Mononuclear cell (primary cell): ENCODE results near the gene TEX26. TPM values are rescaled to one million over a fixed set of nuclear protein-coding genes. Genes with fewer than 3 reads are reported as not detected.

Experiments
- H3K27me3 ChIP-seq: 2 replicates; pipeline ENCODE4 v1.6.0; 2011; ENCODE audit warnings: low read length, control low read depth; ENCODE audit not compliant: insufficient read depth
- H3K4me1 ChIP-seq: 2 replicates; pipeline ENCODE4 v1.5.1; 2011; ENCODE audit warnings: mild to moderate bottlenecking, low read length, control low read depth; ENCODE audit not compliant: insufficient read depth
- H3K4me3 ChIP-seq: 2 replicates; pipeline ENCODE4 v1.5.1; 2011; ENCODE audit warnings: mild to moderate bottlenecking, low read length, moderate library complexity
- H3K9me3 ChIP-seq: 2 replicates; pipeline ENCODE4 v1.5.1; 2011; ENCODE audit warnings: low read depth, mild to moderate bottlenecking, control low read depth, low read length
- total RNA-seq: library from RNA; depleted of rRNA; stranded (reverse); fragments of >200 nt; gene quantifications from one replicate; pipeline ENCODE4 v1.2.3, GENCODE V29; 2012

TEX26 gene
- total RNA-seq, 1 donor, result not detected

- Histone ChIP-seq H3K4me1 (no peaks in the 10 kb centered on the region), H3K4me3 (no peak overlapping the region), H3K9me3 (no peaks in the 10 kb centered on the region), H3K27me3 (peaks cover 8% of the 10 kb centered on the region)
Observed at GRCh38 chr13:30933354-30933670, 856 bp downstream of the TEX26 start.

DNA sequence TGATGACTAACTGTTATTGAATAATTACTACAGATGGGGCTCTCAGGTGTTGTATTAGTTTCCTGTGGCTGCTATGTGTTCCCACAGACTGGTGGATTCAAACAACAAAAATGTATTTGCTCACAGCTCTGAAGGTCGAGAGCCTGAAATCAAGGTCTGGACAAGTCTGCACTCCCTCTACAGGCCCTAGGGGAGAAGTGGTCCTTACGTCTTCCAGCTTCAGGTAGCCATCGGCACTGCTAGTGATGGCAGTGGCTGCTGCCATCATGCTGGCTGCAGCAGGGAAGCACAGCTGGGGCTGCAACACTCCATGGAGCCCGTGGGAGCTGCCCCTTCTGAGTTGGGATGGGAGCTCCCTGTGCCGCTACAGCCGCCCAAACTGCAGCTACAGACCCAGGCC lies 1.9 kb downstream of the TEX26 start:
- no peaks in the 10 kb centered on the region for H3K9me3 ChIP-seq
- H3K27me3 ChIP-seq, result peaks cover 8% of the 10 kb centered on the region
- no peaks in the 10 kb centered on the region for H3K4me1 ChIP-seq
- H3K4me3 ChIP-seq, result no peak overlapping the region

GRCh38 chr13:30934803-30935202 lies 2.3 kb downstream of the TEX26 start:
- H3K9me3 ChIP-seq, result no peaks in the 10 kb centered on the region
- H3K4me1 ChIP-seq, result no peaks in the 10 kb centered on the region
- H3K4me3 ChIP-seq, result no peak overlapping the region
- peaks cover 8% of the 10 kb centered on the region for H3K27me3 ChIP-seq

DNA sequence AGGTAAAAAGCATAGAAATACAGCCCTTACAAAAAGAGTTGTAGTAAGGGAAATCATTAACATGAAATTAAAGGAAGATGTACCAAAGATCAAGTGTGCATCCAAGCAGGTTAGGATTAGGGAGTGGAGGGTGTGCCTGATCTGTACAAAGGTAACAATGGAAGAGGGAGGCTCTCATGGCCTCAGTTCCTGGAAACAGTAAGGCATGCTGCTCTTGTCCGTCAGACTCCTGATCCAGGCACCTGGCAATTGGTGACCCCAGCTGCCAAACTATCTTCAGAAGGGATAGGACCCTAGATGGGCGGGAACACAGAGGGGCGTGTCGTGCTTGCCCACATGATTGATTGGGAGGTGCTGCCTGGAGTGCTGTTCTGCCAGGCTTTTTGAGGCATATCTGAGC lies 4.5 kb downstream of the TEX26 start:
- Histone ChIP-seq H3K9me3 (no peaks in the 10 kb centered on the region), H3K4me1 (no peaks in the 10 kb centered on the region), H3K4me3 (no peak overlapping the region), H3K27me3 (peaks cover 2% of the 10 kb centered on the region)

DNA sequence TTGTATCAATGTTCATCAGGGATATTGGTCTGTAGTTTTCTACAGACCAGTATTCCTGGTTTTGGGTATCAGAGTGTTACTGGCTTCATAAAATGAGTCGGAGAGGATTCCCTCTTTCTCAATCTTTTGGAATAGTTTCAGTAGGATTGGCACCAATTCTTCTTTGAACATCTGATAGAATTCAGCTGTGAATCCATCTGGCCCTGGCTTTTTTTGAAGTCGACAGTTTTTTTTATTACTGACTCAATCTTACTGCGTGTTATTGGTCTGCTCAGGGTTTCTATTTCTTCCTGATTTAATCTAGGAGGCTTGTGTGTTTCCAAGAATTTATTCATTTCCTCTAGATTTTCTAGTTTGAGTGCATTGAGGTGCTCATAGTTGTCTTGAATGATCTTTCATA lies 11.4 kb downstream of the TEX26 start:
- peaks cover 11% of the 10 kb centered on the region for H3K27me3 ChIP-seq
- H3K4me3 ChIP-seq, result no peak overlapping the region
- no peaks in the 10 kb centered on the region for H3K4me1 ChIP-seq
- H3K9me3 ChIP-seq, result peaks cover 10% of the 10 kb centered on the region

GRCh38 chr13:30957258-30957943 lies 24.9 kb downstream of the TEX26 start:
- Histone ChIP-seq H3K27me3 (peaks cover 13% of the 10 kb centered on the region), H3K4me3 (no peak overlapping the region), H3K9me3 (no peaks in the 10 kb centered on the region), H3K4me1 (no peaks in the 10 kb centered on the region)

DNA sequence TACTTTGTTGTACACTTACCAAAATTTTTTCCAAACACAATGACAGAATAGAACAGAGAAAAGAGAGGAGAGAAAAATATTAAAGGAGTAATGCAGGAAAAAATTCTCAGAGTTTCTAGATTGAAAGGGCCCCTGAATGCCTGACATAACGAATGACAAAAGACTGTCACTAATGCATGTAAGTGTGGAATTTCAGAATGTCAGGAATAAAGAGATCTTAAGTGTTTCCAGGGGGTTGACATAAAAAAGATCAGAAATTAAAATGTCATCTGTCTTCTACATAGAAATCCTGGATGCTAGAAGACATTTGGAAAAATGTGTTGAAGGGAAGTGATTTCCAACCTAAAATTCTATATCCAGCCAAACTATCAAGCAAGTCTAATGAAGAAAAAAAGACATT lies 27.2 kb downstream of the TEX26 start:
- Histone ChIP-seq H3K4me1 (no peaks in the 10 kb centered on the region), H3K27me3 (peaks cover 5% of the 10 kb centered on the region), H3K9me3 (no peaks in the 10 kb centered on the region), H3K4me3 (no peak overlapping the region)

DNA sequence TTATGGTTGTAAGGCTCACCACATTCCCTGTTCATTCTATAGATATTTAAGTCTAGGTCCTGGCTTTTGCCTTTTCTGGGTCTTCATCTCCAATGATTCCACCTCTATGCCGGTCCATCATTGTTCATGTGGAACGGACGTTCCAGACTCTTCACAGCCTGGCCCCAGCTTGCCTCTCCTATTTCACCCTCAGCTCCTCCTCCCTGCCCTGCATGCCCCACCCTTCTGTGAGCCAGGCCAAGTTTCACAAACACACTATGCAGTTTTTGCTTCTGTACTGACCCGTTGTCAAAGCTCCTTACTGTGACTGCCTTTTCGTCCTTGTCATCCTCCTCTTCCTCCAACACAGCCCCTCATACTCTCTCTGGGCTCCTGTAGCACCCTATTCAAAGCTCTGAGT lies 31.3 kb downstream of the TEX26 start:
- Histone ChIP-seq H3K9me3 (no peaks in the 10 kb centered on the region), H3K27me3 (peaks cover 11% of the 10 kb centered on the region), H3K4me3 (no peak overlapping the region), H3K4me1 (no peaks in the 10 kb centered on the region)

DNA sequence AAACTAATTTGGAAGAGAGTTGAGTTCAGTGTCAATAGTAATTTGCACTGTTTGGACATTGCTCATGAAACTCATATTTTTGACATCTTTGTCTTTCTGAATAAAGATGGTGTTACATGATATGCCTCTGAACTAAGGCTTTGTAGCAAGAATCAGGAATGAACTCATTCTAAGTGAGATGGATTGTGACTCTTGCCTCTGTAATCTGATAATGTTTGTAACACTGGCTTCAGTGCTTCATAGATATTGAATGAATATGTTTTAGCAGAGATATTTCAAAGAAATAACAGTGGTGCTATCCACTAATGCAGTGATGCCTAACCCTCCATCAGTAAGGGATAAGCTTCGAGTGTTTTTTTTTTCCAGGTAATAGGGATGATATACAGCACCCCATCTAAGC lies 32.9 kb downstream of the TEX26 start:
- H3K27me3 ChIP-seq, result peaks cover 11% of the 10 kb centered on the region
- no peak overlapping the region for H3K4me3 ChIP-seq
- no peaks in the 10 kb centered on the region for H3K9me3 ChIP-seq
- H3K4me1 ChIP-seq, result no peaks in the 10 kb centered on the region

- no peaks in the 10 kb centered on the region for H3K4me1 ChIP-seq
- no peak overlapping the region for H3K4me3 ChIP-seq
- peaks cover 11% of the 10 kb centered on the region for H3K27me3 ChIP-seq
- H3K9me3 ChIP-seq, result no peaks in the 10 kb centered on the region
Observed at GRCh38 chr13:30966101-30966500, 33.6 kb downstream of the TEX26 start.

- Histone ChIP-seq H3K27me3 (peaks cover 10% of the 10 kb centered on the region), H3K9me3 (no peaks in the 10 kb centered on the region), H3K4me3 (no peak overlapping the region), H3K4me1 (no peaks in the 10 kb centered on the region)
Observed at GRCh38 chr13:30968846-30969245, 36.4 kb downstream of the TEX26 start.

- no peaks in the 10 kb centered on the region for H3K9me3 ChIP-seq
- H3K4me3 ChIP-seq, result no peak overlapping the region
- H3K27me3 ChIP-seq, result peaks cover 10% of the 10 kb centered on the region
- no peaks in the 10 kb centered on the region for H3K4me1 ChIP-seq
Observed at GRCh38 chr13:30971575-30971974, 39.1 kb downstream of the TEX26 start.

- H3K27me3 ChIP-seq, result peaks cover 10% of the 10 kb centered on the region
- no peak overlapping the region for H3K4me3 ChIP-seq
- no peaks in the 10 kb centered on the region for H3K4me1 ChIP-seq
- H3K9me3 ChIP-seq, result no peaks in the 10 kb centered on the region
Observed at GRCh38 chr13:30972888-30973377, 40.5 kb downstream of the TEX26 start.

DNA sequence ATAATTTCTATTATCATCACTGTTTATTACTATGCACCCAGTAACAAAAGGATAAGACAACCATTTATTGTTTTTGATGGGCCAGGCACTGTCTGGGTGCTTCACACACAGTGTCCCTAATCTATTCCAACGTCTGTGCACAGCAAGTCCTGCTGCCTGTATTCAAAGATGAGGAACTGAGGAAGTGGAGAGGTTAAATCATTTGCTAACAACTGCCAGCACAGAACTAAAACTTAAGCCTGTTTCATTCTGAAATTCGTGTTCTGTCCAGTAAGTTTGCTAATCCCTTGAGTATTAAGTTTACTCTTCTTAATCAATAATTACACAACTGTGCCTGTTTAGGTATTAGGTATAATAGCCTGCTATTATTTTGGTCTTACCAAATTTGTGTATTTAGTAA lies 41.9 kb downstream of the TEX26 start:
- no peaks in the 10 kb centered on the region for H3K9me3 ChIP-seq
- no peaks in the 10 kb centered on the region for H3K4me1 ChIP-seq
- H3K27me3 ChIP-seq, result peaks cover 10% of the 10 kb centered on the region
- no peak overlapping the region for H3K4me3 ChIP-seq

DNA sequence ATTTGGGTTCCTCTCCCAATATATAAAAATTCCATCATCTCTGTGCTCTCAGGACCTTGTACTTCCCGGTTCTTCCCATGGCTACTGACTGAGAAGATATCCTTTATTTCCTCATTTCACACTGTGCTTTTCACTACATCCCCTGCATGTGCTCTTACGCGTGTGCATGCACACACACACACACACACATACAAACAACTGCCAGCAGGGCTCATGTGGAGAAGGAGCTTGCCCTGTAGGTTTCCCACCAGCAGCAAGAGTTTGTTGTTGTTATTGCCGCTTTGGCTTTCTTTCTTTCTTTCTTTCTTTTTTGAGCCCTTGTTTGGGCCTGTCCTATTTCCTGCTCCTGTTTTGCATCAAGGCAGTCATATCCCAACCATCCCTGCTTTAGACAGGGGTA lies 43.6 kb downstream of the TEX26 start:
- peaks cover 10% of the 10 kb centered on the region for H3K27me3 ChIP-seq
- H3K4me3 ChIP-seq, result no peak overlapping the region
- H3K4me1 ChIP-seq, result no peaks in the 10 kb centered on the region
- H3K9me3 ChIP-seq, result no peaks in the 10 kb centered on the region
